Caco-2 (cell line): ENCODE results near the gene BLOC1S3. TPM values are rescaled to one million over a fixed set of nuclear protein-coding genes. Genes with fewer than 3 reads are reported as not detected.

Source experiments
- BruUV-seq: library from RNA; stranded (reverse); fragments of 400-500 nt; replicated peaks from 2 replicates; lab custom pipeline; 2021; lab: Mats Ljungman, UMichigan
- CTCF ChIA-PET: fragments of 300-600 bp; sonication (Branson Sonifier 250); formaldehyde crosslinking; loops from one replicate; lab custom pipeline; 2022; ENCODE audit warnings: antibody characterized with exemption; lab: Charles Lee
- POLR2A ChIA-PET: fragments of 300-600 bp; sonication (Branson Sonifier 250); formaldehyde crosslinking; loops from one replicate; lab custom pipeline; 2022; ENCODE audit warnings: antibody characterized with exemption; lab: Charles Lee
- DNase-seq, 2 experiments: peaks; one replicate each; pipeline versions ENCODE4 v3.0.0 to v3.0.0-alpha.2; 2020 to 2022
- H3K27me3 ChIP-seq: replicated peaks from 2 replicates; pipeline ENCODE4 v1.6.0; 2011; ENCODE audit warnings: low read length; ENCODE audit not compliant: control insufficient read depth, insufficient read depth
- H3K36me3 ChIP-seq: 2 replicates; pipeline ENCODE4 v1.5.1; 2011; ENCODE audit warnings: low read length; ENCODE audit not compliant: control insufficient read depth, insufficient read depth
- H3K4me1 ChIP-seq: fragments of 250-450 bp; sonication (Bioruptor Pico); 2 replicates; pipeline ENCODE4 v1.5.1; 2020; ENCODE audit warnings: mild to moderate bottlenecking
- H3K4me3 ChIP-seq: 2 replicates; pipeline ENCODE4 v1.5.1; 2011; ENCODE audit warnings: low read depth, mild to moderate bottlenecking, control low read depth, low read length
- H3K9me3 ChIP-seq: fragments of 250-450 bp; sonication (Bioruptor Pico); 2 replicates; pipeline ENCODE4 v1.5.1; 2020; ENCODE audit warnings: mild to moderate bottlenecking, moderate library complexity
- H3K27ac Mint-ChIP-seq: one replicate; pipeline ENCODE4 v1.8.0; 2022; ENCODE audit warnings: mixed read lengths; ENCODE audit not compliant: unreplicated experiment
- H3K27me3 Mint-ChIP-seq: one replicate; pipeline ENCODE4 v1.8.0; 2022; ENCODE audit warnings: mixed read lengths; ENCODE audit not compliant: insufficient read depth, unreplicated experiment
- H3K36me3 Mint-ChIP-seq: one replicate; pipeline ENCODE4 v1.8.0; 2022; ENCODE audit warnings: mild to moderate bottlenecking, mixed read lengths; ENCODE audit not compliant: insufficient read depth, unreplicated experiment
- H3K4me1 Mint-ChIP-seq: one replicate; pipeline ENCODE4 v1.8.0; 2022; ENCODE audit warnings: low read depth, mixed read lengths; ENCODE audit not compliant: unreplicated experiment
- H3K4me3 Mint-ChIP-seq: one replicate; pipeline ENCODE4 v1.8.0; 2022; ENCODE audit warnings: mild to moderate bottlenecking, moderate library complexity, mixed read lengths; ENCODE audit not compliant: unreplicated experiment
- H3K9me3 Mint-ChIP-seq: one replicate; pipeline ENCODE4 v1.8.0; 2022; ENCODE audit warnings: mixed read lengths; ENCODE audit not compliant: unreplicated experiment
- intact Hi-C: fragments of 100-400 bp; cut with micrococcal nuclease; formaldehyde crosslinking; loops from one replicate; pipeline ENCODE4 v1.10.0; 2022; ENCODE audit not compliant: unreplicated experiment
- total RNA-seq: library from RNA; stranded (reverse); gene quantifications from 2 replicates; pipeline ENCODE4 v1.2.3, GENCODE V29; 2022
- TF ChIP-seq, protein P1 (sequence below), 2 experiments: fragments of 200-600 bp in 1 of 2; IDR thresholded peaks; 1 replicate in 1 of 2; 2 replicates in 1 of 2; pipeline versions ENCODE4 v1.5.1 to v1.8.0; 2011 to 2022; ENCODE audit warnings: antibody characterized with exemption in 1 of 2, control low read depth in 1 of 2, inconsistent platforms in 1 of 2, low read depth in 1 of 2, low read length in 1 of 2, mild to moderate bottlenecking in 1 of 2, moderate library complexity in 1 of 2; ENCODE audit not compliant: insufficient read depth in 1 of 2, severe bottlenecking in 1 of 2, unreplicated experiment in 1 of 2

The BLOC1S3 gene
- total RNA-seq, 1 experiment from 2014 or later = 20.4 TPM

DNA sequence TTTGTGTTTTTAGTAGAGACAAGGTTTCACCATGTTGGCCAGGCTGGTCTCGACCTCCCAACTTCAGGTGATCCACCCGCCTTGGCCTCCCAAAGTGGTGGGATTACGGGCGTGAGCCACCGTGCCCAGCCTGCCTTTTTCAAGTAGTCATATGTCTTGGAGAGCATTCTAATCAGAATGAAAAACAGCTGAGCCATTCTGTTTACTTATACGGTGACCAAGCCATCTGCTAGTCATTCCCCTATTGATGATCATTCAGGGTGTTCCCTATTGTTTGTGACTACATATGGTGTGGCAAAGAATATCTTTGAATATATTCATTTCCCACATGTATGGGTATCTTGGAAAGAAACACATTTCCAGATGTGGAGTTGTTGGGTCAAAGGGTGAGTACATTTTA, 17.2 kb downstream of the BLOC1S3 start:
- intact Hi-C loops = no loop called here

DNA sequence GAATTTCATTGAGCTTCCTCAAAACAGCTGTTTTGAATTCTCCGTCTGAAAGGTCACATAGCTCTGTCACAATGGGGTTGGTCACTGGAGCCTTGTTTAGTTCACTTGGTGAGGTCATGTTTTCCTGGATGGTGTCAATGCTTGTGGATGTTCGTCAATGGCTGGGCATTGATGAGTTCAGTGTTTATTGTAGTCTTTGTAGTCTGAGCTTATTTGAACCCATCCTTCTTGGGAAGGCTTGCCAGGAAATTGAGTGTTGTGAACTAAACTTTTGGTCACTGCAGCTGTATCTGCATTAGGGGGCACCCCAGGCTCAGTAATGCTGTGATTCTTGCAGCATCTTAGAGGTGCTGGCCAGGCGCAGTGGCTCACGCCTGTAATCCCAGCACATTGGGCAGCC, 22.0 kb downstream of the BLOC1S3 start:
- Mint-ChIP-seq H3K36me3 (peaks cover 5% of the 10 kb centered on the region), H3K9me3 (no peaks in the 10 kb centered on the region), H3K4me3 (no peak overlapping the region), H3K27me3 (peaks cover 8% of the 10 kb centered on the region), H3K27ac (no peak overlapping the region), H3K4me1 (no peaks in the 10 kb centered on the region)
- H3K4me1 ChIP-seq = no peaks in the 10 kb centered on the region
- H3K27me3 ChIP-seq = no peaks in the 10 kb centered on the region
- H3K4me3 ChIP-seq = no peak overlapping the region
- ChIA-PET POLR2A (no interaction called here), CTCF (interaction anchor here (0.5 to 1.2 kb wide), 11 partner anchors 22 to 552 kb away, joined by 3 to 7 read pairs (median 3); partner anchors contain the start of genes BLOC1S3 and TRAPPC6A)
- H3K36me3 ChIP-seq = no peaks in the 10 kb centered on the region
- DNase-seq = peak; percentile 65
- no TSS peak for BruUV-seq
- intact Hi-C loops = loop anchor here (1.0 to 2.0 kb wide), 3 partner anchors 48 to 278 kb away; no protein-coding TSS in a partner anchor
- H3K9me3 ChIP-seq = no peaks in the 10 kb centered on the region
- TF ChIP-seq, protein P1, sequence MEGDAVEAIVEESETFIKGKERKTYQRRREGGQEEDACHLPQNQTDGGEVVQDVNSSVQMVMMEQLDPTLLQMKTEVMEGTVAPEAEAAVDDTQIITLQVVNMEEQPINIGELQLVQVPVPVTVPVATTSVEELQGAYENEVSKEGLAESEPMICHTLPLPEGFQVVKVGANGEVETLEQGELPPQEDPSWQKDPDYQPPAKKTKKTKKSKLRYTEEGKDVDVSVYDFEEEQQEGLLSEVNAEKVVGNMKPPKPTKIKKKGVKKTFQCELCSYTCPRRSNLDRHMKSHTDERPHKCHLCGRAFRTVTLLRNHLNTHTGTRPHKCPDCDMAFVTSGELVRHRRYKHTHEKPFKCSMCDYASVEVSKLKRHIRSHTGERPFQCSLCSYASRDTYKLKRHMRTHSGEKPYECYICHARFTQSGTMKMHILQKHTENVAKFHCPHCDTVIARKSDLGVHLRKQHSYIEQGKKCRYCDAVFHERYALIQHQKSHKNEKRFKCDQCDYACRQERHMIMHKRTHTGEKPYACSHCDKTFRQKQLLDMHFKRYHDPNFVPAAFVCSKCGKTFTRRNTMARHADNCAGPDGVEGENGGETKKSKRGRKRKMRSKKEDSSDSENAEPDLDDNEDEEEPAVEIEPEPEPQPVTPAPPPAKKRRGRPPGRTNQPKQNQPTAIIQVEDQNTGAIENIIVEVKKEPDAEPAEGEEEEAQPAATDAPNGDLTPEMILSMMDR (IDR thresholded peaks at IDR 0.05; ENCODE audit: insufficient read depth in 1 of 2, low read depth in 1 of 2, low read length in 1 of 2, severe bottlenecking in 1 of 2, unreplicated experiment in 1 of 2) = peak; percentile 34 to 42

More for the DNA sequence above, 17.2 kb downstream of the BLOC1S3 start:
- TF ChIP-seq, protein P1 (IDR thresholded peaks at IDR 0.05; ENCODE audit: insufficient read depth in 1 of 2, low read depth in 1 of 2, low read length in 1 of 2, severe bottlenecking in 1 of 2, unreplicated experiment in 1 of 2) = no peak
- Mint-ChIP-seq H3K9me3 (no peaks in the 10 kb centered on the region), H3K4me1 (no peaks in the 10 kb centered on the region), H3K4me3 (no peak overlapping the region), H3K27me3 (peaks cover 8% of the 10 kb centered on the region), H3K36me3 (peaks cover 5% of the 10 kb centered on the region), H3K27ac (no peak overlapping the region)
- DNase-seq = no peak
- H3K36me3 ChIP-seq = no peaks in the 10 kb centered on the region
- H3K9me3 ChIP-seq = no peaks in the 10 kb centered on the region
- no peak overlapping the region for H3K4me3 ChIP-seq
- ChIA-PET CTCF (no interaction called here), POLR2A (no interaction called here)
- no peaks in the 10 kb centered on the region for H3K4me1 ChIP-seq
- H3K27me3 ChIP-seq = no peaks in the 10 kb centered on the region
- BruUV-seq = no TSS peak

DNA sequence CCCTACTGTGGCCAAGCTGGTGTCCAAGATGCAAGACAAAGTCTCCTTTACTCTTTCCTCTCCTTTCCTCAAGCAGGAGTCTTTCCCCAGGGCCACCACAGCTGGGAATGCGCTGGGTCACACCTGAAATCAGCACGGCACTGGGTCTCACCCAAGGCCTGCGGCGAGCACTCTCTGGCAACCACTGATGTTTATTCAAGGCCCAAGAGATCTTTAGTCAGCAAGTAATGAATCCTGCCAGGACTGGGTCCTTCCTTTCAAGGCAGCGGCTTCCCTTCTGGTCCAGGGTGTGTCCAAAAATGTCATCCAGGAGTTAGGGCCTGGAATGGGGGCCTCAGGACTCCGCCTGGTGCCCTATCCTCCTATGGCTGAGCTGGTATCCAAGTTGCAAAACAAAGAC, 24.1 kb downstream of the BLOC1S3 start:
- H3K27me3 Mint-ChIP-seq = peaks cover 7% of the 10 kb centered on the region
- no peak overlapping the region for H3K4me3 ChIP-seq
- ChIA-PET POLR2A (no interaction called here), CTCF (interaction anchor here (1.3 kb wide), 1 partner anchor 136 kb away, joined by 8 read pairs; no protein-coding TSS in a partner anchor)
- H3K9me3 ChIP-seq = no peaks in the 10 kb centered on the region
- no peaks in the 10 kb centered on the region for H3K4me1 ChIP-seq
- H3K36me3 Mint-ChIP-seq = peaks cover 5% of the 10 kb centered on the region
- DNase-seq = no peak
- no peak overlapping the region for H3K27ac Mint-ChIP-seq
- H3K4me1 Mint-ChIP-seq = no peaks in the 10 kb centered on the region
- H3K4me3 Mint-ChIP-seq = no peak overlapping the region
- H3K36me3 ChIP-seq = no peaks in the 10 kb centered on the region
- TF ChIP-seq, protein P1 (IDR thresholded peaks at IDR 0.05; ENCODE audit: insufficient read depth in 1 of 2, low read depth in 1 of 2, low read length in 1 of 2, severe bottlenecking in 1 of 2, unreplicated experiment in 1 of 2) = no peak
- BruUV-seq = no TSS peak
- no peaks in the 10 kb centered on the region for H3K27me3 ChIP-seq
- intact Hi-C loops = no loop called here
- H3K9me3 Mint-ChIP-seq = no peaks in the 10 kb centered on the region
